GM18907 (cell line): ENCODE data around the gene IFT122.
A peak's percentile ranks its signal among the peaks of the same experiment; 100 is the strongest.
"Not testable (repeated sequence)": the region's sequence is repeated elsewhere in the genome, so short reads cannot be mapped to it uniquely, and the experiment has no call there.

Experiments used
- ATAC-seq: cut with Tn5 transposase; IDR thresholded peaks from one replicate; pipeline ENCODE4 v1.9.1; 2021; ENCODE audit warnings: mild to moderate bottlenecking, moderate library complexity; ENCODE audit not compliant: unreplicated experiment

The IFT122 gene

GRCh38 chr3:129439817-129440617, at the start of gene IFT122, which contains the start of gene MBD4:
Gene IFT122, plus strand, starts transcription at chr3:129440224. Its CDS starts 107 bp downstream, at chr3:129440331.
Gene MBD4, minus strand, starts transcription at chr3:129439948. Its CDS starts 115 bp downstream, at chr3:129439833.
- peak; percentile 87 for ATAC-seq

GRCh38 chr3:129391583-129391982, 48.4 kb upstream of the IFT122 start:
- ATAC-seq, result not testable (repeated sequence)

- not testable (repeated sequence) for ATAC-seq
Measured at GRCh38 chr3:129392106-129392887, 47.7 kb upstream of the IFT122 start.

GRCh38 chr3:129393271-129393670, 46.8 kb upstream of the IFT122 start:
- no peak for ATAC-seq

- not testable (repeated sequence) for ATAC-seq
Measured at GRCh38 chr3:129393760-129394564, 46.1 kb upstream of the IFT122 start.

GRCh38 chr3:129398803-129399144, 41.2 kb upstream of the IFT122 start:
- peak; percentile 14 for ATAC-seq

GRCh38 chr3:129399145-129399894, 40.7 kb upstream of the IFT122 start:
- peak; percentile 77 for ATAC-seq

GRCh38 chr3:129399895-129400357, 40.1 kb upstream of the IFT122 start:
- ATAC-seq, result peak; percentile 11

- no peak for ATAC-seq
Measured at GRCh38 chr3:129402210-129402609, 37.8 kb upstream of the IFT122 start.

- no peak for ATAC-seq
Measured at GRCh38 chr3:129402616-129403015, 37.4 kb upstream of the IFT122 start.

GRCh38 chr3:129403450-129403849, 36.6 kb upstream of the IFT122 start:
- ATAC-seq, result no peak

- no peak for ATAC-seq
Measured at GRCh38 chr3:129404130-129404529, 35.9 kb upstream of the IFT122 start.

- ATAC-seq, result no peak
Measured at GRCh38 chr3:129404610-129405009, 35.4 kb upstream of the IFT122 start.

GRCh38 chr3:129409541-129409940, 30.5 kb upstream of the IFT122 start:
- no peak for ATAC-seq

GRCh38 chr3:129410971-129411370, 29.1 kb upstream of the IFT122 start:
- ATAC-seq, result no peak

- ATAC-seq, result no peak
Measured at GRCh38 chr3:129412542-129413198, 27.4 kb upstream of the IFT122 start.

GRCh38 chr3:129413238-129413637, 26.8 kb upstream of the IFT122 start:
- ATAC-seq, result not testable (repeated sequence)

- ATAC-seq, result peak; percentile 82
Measured at GRCh38 chr3:129413687-129414506, 26.1 kb upstream of the IFT122 start.

- ATAC-seq, result no peak
Measured at GRCh38 chr3:129415378-129415777, 24.6 kb upstream of the IFT122 start.
